GM19023 (cell line): ENCODE results near the gene ZC3H12D.
"Not testable (repeated sequence)": the region's sequence is repeated elsewhere in the genome, so short reads cannot be mapped to it uniquely, and the experiment has no call there.

ENCODE experiments used
- ATAC-seq: cut with Tn5 transposase; IDR thresholded peaks from one replicate; pipeline ENCODE4 v1.9.1; 2021; ENCODE audit warnings: mild to moderate bottlenecking, moderate library complexity; ENCODE audit not compliant: unreplicated experiment

The ZC3H12D gene

GRCh38 chr6:149460249-149460648, 24.6 kb downstream of the ZC3H12D start:
- not testable (repeated sequence) for ATAC-seq

- no peak for ATAC-seq
Measured at GRCh38 chr6:149459761-149460160, 25.1 kb downstream of the ZC3H12D start.

- ATAC-seq = no peak
Measured at GRCh38 chr6:149458806-149459205, 26.0 kb downstream of the ZC3H12D start.

DNA sequence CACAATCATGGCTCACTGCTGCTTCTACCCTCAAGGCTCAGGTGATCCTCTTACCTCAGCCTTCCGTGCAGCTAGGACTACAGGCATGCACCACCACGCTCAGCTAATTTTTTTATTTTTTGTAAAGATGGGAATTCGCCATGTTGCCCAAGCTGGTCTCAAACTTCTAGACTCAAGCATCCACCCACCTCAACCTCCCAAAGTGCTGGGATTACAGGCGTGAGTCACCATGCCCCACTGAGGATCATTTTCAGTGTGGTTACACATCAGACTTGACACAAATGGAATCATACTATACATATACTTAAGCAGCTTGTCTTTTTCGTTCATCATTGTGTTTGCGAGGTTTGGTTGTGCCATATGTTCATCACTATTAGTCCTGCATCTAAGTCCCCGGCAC, 26.6 kb downstream of the ZC3H12D start:
- ATAC-seq = no peak

DNA sequence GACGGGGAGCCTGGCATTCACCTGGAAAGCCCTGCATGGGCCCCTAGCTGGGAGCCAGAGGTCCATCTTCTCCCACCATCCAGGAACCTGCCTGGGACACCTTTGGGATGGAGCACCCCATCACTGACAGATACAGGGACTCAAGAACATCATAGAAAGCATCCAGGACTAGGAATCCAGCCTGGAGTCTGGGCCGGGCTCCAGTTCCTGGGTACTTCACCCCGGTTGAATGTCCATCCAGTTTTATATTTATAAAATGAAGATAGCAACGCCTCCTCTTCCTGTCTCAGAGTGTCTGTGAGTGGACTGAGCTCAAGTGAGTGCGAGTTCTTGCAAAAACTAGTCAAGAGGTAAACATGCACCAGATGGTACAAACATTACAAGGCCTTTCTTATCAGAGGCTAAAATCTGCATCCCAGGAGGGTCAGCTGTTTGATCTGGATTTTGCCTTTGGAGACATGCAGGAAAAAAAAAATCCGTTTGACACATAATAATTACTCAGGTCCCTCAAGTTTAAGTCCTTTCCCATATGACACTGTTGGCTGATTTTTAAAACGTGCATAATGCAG, 27.4 kb downstream of the ZC3H12D start:
- no peak for ATAC-seq

- ATAC-seq = no peak
Measured at GRCh38 chr6:149456311-149457021, 28.3 kb downstream of the ZC3H12D start.

GRCh38 chr6:149455031-149455732, 29.6 kb downstream of the ZC3H12D start:
- ATAC-seq = no peak

GRCh38 chr6:149454346-149454848, 30.4 kb downstream of the ZC3H12D start:
- no peak for ATAC-seq

DNA sequence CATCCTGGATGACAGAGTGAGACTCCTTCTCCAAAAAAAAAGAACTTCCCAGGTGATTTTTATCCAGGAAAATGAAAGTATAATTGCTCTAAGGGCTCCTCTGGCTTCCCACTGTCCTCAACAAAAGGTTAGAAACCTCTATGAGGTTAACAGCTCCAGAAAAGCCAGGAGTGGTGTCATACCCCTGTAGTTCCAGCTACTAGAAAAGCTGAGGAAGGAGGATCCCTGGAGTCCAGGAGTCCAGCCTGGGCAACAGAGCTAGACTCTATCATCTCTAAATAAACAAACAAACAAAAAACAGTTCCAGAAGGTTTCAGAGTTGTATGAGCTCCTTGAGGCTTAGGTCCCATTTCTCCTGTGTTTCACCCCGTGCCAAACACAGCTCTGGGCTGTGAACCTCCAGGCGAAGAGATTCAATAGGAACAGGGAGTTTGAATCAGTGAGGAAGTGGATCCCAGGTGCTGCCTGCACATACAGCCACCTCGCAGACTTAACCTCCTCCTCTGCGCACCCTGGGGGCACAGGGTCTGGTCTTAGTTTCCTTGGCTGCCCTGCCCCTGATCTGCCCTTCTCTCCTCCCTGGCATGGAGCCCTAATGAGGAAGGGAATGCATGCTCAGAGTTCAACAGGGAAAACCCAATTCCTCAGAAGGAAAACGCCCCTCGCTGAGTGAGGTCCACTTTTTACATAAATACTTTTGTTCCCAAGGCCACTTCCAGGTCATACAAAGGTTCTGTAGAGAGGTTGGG, 31.0 kb downstream of the ZC3H12D start:
- ATAC-seq = no peak

DNA sequence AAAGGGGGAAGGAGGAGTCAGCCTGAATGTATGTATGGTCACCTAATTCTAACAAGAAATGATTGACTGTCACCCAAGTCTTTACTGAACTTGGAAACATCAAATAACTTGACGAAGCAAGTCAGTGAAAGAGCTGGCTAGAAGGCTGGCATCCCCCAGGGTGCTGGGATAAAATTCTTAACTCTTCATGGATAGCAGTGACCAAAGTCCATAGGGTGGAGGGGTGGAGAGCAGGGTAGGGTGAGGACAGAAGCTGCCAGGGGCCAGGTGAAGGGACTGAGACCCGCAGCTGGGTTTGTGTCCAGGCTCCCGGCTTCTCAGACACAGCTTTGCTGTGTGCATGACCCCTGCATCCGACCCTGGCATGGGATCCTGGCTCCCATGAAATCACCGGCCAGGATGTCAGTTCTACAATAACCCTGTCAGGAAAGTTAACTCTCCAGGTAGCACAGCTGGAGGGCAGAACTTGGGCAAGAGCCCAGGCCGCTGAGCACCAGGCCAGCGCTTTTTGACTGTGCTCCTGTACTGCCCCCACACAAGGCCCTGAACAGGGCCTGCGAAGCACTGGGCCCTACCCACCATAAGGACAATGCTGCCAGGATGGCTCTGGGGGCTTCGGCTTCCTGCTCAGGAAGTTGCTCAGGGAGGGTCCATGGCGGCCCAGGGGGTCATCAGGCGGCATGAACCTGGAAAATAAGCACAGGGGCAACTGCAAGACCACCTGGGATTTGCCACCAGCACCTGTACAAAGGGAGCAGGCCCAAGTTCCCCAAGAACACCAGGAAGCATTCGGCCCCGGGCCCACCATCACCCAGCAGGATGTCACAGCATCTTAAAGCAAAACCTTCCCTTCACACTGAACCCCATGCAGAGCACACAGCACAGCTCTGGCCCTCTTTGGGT, 32.5 kb downstream of the ZC3H12D start:
- no peak for ATAC-seq

- no peak for ATAC-seq
Measured at GRCh38 chr6:149451376-149452036, 33.3 kb downstream of the ZC3H12D start.

- ATAC-seq = no peak
Measured at GRCh38 chr6:149450679-149451375, 34.0 kb downstream of the ZC3H12D start.

DNA sequence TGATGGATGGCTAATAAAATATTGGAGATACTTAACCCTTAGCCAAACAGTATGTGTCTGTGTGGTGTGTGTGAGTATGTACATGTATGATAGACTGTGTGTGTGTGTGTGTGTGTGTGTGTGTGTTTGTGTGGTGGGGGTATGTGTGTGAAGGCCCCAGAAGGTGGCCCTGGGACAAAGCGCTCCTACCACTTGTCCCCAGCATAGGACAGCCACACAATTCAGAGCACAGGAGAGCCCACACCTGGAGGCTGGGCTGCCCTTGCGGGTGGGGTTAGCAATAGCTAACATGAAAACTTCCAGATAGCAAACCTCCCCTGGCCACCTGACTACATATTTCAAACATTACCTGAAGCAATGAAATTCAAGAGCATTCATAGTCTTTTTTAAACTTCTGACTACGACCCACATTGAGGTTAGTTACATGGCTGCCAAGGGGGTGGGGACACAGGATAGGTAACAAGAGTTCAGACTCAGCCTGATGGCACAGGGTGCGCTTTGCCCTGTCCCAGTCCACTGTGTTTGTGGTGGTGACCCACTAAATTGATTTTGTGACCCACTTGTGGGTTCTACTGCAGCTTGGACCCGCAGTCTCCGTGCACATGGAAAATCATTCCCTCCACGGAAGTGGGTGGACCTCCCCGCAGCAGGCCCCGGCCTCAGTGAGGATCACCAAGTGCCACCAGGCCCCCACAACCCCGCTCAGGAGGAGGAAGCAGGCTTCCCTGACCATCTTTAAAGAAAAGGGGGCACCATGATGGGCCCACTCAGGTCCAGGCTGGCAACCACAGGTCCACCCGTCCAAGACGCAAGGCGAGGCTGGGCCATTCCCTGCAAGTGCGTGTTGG, 34.8 kb downstream of the ZC3H12D start:
- ATAC-seq = no peak

- ATAC-seq = no peak
Measured at GRCh38 chr6:149448821-149449453, 35.9 kb downstream of the ZC3H12D start.

DNA sequence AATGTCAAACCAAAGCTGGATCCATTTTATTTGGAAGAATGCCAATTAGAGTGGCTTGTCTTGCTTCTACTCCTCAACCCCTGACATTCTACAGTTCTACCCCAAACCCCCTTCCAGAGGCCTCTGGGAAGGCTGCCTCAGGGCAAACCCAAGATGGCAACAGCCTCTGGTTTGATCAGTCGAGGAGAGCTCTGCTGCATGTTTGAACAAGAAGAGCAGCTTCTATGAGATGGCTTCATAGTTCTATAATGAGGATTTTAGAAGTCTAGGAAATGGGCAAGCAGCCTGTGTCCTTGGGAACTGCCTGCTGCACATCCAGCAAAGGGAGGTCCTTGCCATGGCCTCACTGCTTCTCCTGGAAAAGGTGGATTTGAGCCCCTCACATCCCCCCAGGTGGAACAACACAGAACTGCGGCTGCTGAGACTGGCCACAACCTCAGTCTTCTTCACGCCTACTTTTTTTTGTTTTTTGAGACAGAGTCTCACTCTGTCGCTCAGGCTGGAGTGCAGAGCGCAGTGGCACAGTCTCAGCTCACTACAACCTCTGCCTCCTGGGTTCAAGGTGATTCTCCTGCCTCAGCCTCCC, 37.9 kb downstream of the ZC3H12D start:
- ATAC-seq = no peak

- no peak for ATAC-seq
Measured at GRCh38 chr6:149445573-149445972, 39.2 kb downstream of the ZC3H12D start.

- no peak for ATAC-seq
Measured at GRCh38 chr6:149445095-149445466, 39.7 kb downstream of the ZC3H12D start.
